ENCODE data around the gene DKKL1.

Gene DKKL1

DNA sequence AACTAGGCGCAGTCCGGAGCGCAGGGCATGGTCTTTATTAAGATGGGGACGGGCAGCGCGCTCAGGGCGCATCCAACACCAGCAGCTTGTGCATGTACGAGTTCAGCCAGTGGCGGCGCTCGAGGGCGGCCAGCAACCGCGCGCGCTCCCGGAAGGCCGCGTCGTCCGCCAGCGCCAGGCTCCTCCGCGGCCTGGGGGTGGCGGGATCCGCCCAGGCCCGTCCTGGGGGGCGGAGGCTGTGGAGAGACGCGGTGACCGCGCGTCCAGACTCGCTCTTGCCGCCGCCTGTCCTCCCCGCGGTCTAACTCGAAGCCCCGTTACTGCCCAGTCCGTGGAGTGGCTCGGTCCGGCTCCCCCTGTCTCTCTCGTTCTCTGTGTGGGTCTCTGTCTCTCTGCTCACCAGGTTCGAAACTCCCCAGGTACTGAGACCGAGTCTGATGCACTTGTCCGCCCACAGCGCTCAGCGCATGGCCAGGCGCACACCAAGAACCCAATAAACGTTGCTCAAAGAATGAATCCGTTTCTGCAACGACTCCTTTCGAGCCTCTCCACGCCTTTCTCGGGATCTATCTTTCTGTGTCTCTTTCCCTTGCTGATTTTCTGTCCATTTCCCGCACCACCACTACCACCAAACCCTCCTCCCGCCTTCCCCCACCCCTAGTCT lies 58.9 kb downstream of the DKKL1 start:
- DNase-seq (ENCODE audit: low spot score): peak; percentile 70

DNA sequence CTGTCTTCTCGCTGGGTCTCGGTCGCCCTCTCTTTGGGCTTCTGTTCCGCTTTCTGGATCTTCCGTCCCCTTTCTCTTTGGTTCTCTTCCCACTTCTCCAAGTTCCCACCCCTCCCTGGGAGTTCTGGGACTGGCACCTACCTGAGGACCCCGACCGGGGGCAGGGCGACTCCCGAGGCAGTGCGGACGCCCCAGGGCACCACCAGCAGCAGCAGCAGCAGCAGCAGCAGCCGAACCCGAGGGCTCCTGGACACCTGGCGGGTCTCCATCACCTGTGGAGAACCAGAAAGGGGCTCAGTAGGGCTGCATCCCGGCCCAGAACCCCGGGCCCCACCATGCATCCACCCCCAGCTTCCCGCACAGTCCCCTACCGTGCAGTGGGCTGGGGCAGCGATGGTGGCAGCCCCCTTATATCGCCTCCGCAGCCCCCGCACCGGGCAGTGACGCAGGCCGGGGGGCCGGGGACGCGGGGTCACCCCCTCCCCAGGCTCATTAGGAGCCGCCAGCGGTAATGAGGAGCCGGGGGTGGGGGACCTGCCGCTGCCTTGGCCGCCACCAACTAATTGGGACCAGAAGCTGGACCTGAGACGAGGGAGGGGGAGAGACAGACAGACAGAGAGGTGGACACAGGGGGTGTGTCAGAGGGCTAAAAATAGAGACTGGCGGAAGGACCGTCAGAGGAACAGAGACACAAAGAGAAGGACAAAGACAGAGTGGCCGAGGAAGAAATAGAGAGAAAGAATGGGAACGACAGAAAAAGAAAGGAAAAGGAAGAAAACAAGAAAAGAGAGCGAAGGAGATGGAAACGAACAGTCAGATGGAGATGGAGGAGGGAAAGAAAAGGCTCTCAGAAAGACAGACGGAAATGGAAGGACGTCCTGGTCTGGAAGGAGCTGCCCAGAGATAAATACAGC lies 59.7 kb downstream of the DKKL1 start, which contains the start of gene PTH2:
Gene PTH2 (minus strand): TSS at position 371 of the 914 bp plus-strand sequence. CDS start 102 bp downstream, at position 269.
- DNase-seq (ENCODE audit: low spot score): no peak

DNA sequence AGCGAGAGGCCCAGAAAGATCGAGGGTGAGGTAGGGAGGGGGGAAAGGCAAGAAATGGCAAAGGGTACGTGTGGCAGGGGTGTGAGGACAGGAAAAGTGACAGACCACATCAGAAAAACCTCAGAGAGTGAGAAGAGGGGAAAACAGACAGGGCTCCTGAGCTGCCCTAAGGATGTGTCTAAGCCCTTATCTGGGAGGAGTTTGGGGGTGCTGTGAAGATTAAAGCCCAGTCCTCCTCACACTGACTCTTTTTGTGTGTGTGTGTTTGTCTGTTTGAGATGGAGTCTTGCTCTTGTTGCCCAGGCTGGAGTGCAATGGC lies 60.3 kb downstream of the DKKL1 start:
- no peak for DNase-seq (ENCODE audit: low spot score)
